ENCODE results near the gene GEMIN7.

DNA sequence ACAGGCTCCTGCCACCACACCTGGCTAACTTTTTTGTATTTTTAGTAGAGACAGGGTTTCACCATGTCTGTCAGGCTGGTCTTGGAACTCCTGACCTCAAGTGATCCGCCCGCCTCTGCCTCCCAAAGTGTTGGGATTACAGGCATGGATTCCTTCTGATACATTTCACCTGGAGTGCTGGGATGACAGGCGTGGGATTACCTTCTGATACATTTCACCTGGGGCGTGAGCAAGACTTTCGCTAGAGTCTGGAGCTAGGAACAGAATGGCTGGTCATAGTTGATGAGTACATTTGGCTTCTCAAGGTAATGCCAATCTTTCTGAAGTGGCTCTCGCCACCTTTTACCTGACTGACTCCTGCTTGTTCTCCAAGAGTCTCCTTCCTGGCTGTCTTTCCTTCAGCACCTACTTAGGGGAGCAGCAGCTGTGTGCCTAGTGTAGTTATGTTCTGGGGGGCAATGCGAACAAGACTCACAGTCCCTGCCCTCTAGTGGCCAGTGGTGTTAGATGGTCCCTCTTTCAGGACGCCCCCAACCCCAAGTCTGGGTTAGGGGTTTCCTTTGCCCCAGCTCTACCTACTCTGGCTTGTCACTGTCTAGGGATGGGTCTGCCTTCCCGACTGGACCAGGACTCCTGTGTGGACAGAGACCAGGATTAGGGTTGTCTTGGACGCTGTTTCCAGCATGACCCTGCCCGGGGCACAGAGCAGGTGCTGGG, 33.2 kb downstream of the GEMIN7 start:
- TF ChIP-seq, protein P1, sequence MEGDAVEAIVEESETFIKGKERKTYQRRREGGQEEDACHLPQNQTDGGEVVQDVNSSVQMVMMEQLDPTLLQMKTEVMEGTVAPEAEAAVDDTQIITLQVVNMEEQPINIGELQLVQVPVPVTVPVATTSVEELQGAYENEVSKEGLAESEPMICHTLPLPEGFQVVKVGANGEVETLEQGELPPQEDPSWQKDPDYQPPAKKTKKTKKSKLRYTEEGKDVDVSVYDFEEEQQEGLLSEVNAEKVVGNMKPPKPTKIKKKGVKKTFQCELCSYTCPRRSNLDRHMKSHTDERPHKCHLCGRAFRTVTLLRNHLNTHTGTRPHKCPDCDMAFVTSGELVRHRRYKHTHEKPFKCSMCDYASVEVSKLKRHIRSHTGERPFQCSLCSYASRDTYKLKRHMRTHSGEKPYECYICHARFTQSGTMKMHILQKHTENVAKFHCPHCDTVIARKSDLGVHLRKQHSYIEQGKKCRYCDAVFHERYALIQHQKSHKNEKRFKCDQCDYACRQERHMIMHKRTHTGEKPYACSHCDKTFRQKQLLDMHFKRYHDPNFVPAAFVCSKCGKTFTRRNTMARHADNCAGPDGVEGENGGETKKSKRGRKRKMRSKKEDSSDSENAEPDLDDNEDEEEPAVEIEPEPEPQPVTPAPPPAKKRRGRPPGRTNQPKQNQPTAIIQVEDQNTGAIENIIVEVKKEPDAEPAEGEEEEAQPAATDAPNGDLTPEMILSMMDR (IDR thresholded peaks at IDR 0.05 in 8 of 11, conservative IDR thresholded peaks at IDR 0.05 in 3 of 11) = no peak
- no peak for TF ChIP-seq POLR2A (IDR thresholded peaks at IDR 0.05)

Measured in spleen (tissue), 7 donors.